Activated CD8-positive, alpha-beta memory T cell treated with anti-CD3 and anti-CD28 coated beads, Interleukin-2, amount 50 U/mL, for 48 hours (primary cell): ENCODE data around the gene SLC9C1.

Experiments used
- DNase-seq: peaks from one replicate; pipeline ENCODE4 v3.0.0-alpha.2; 2020

SLC9C1 gene

DNA sequence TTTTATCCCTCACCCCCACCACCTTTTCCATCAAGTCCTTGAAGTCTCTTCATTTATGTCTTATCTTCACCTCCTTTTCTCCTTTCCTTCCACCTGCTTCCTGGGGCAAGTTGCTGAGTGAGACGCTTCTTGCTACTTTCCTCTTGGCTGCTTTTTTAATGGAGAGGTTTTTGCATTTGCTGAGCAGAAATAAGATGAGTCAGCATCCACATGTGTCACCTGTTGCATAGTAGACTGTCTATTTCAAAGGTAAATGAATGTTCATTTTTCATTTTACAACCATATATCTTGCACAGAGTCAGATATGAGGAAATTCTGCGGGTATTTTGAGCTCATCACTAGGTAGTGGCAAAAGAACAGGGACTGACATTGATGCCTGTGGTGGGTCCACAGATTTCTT, 189.2 kb downstream of the SLC9C1 start:
- no peak for DNase-seq

GRCh38 chr3:112101916-112102315, 192.1 kb downstream of the SLC9C1 start:
- DNase-seq, result no peak

DNA sequence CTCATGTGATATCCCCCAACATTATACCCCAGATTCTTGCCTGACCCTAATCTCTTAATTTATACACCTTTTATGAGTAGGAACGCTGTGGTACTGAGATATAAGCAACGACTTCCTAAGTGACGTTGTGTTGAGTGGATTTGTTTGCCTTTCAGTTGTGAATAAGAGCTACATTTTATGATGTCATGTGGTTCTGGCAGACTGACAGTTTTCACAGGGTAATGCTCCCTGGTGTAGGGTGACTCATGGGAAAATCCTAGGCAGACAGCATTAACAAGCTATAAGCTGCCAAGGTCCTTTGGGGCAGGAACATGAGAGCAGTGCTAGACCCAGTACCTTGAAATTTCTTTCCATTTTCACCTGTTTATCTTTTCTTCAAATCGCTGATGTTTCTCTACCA, 196.6 kb downstream of the SLC9C1 start:
- DNase-seq, result no peak

DNA sequence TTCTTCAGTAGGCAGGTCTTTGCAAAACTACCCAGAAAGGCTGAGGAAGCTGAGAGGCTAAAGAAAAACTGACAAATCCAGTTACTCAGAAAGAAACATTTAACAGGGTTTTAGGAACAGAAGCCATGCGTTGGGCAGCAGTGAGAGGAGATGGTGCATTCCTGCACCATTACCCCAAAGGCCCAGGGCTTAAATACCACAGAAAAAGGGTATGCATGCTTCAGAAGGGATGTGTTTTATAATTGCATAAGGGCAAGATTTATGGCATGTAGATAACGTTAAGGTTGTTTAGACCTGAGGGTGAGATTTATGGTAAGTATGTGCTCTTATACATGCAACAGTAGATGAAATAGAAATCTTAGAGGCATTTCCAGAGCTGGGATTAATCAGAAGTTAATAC, 197.8 kb downstream of the SLC9C1 start:
- DNase-seq, result no peak

DNA sequence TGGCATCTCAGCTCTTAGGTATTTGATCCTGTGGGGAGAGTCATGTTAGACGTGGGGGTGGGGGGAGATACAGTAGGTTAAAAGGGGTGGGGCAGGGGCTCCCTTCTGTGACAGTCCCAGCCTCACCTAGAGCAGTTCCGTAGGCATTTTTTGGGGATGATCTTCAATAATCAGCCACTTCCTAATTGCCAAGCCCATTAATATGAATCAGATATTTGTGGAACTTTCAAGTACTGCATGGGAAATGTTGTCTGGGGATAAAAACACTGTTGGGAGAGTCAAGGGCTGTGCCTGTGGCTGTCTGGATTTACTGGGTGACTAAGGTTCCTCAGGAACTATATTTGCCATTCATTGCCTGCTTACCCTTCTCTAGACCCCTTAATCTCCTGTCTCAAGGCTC, 198.3 kb downstream of the SLC9C1 start:
- no peak for DNase-seq

GRCh38 chr3:112093180-112093522, 200.9 kb downstream of the SLC9C1 start:
- DNase-seq, result no peak

- DNase-seq, result no peak
Measured at GRCh38 chr3:112092496-112093179, 201.4 kb downstream of the SLC9C1 start.

DNA sequence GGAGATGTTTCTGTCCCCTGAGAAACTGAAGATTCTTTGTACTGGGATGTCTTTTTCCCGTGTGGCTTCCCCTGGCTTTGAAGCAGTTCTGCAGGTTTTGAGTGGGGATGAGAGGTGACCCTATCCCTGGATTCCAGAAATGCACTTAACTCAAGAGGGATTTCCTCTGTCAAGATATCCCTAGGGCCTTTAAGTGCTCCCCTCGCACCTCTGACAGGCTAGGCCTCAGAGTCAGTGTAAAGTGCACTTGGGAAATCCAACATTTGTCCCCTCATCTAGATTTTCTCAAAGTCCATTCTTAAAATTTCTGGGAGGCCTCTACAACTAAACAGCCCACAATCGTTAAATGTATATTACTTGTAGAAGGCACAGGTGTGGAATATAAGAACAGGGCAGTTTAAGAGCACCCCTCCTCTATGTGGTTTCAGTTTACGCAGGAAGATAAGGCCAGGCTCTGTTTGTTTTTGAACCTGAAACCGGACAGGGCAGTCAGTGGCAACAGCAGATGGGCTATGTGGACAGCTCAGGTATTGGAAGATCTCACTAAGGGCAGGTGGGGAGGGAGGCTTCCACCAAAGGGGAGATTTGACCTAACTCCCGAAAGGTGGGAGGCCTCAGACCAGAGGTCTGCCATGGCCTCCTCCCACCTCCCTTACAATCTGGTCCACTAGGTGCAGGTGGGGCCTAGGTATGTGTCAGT, 203.0 kb downstream of the SLC9C1 start:
- DNase-seq, result no peak
